Stimulated activated naive CD8-positive, alpha-beta T cell treated with anti-CD3 and anti-CD28 coated beads, Interleukin-15, Interleukin-2, amounts not matched to agents 100 U/mL and 50 U/mL, for 24 hours (primary cell): ENCODE measurements around the gene DALRD3.

Experiments used
- ATAC-seq: fragments of 150-1000 bp; cut with Tn5 transposase; one replicate; pipeline ENCODE4 v1.10.0; 2021
- DNase-seq: peaks from one replicate; pipeline ENCODE4 v3.0.0; 2021

Gene DALRD3, protein sequence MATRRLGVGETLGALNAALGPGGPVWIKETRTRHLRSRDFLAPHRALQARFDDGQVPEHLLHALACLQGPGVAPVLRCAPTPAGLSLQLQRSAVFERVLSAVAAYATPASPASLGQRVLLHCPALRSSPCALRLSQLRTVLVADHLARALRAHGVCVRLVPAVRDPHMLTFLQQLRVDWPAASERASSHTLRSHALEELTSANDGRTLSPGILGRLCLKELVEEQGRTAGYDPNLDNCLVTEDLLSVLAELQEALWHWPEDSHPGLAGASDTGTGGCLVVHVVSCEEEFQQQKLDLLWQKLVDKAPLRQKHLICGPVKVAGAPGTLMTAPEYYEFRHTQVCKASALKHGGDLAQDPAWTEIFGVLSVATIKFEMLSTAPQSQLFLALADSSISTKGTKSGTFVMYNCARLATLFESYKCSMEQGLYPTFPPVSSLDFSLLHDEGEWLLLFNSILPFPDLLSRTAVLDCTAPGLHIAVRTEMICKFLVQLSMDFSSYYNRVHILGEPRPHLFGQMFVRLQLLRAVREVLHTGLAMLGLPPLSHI

DNA sequence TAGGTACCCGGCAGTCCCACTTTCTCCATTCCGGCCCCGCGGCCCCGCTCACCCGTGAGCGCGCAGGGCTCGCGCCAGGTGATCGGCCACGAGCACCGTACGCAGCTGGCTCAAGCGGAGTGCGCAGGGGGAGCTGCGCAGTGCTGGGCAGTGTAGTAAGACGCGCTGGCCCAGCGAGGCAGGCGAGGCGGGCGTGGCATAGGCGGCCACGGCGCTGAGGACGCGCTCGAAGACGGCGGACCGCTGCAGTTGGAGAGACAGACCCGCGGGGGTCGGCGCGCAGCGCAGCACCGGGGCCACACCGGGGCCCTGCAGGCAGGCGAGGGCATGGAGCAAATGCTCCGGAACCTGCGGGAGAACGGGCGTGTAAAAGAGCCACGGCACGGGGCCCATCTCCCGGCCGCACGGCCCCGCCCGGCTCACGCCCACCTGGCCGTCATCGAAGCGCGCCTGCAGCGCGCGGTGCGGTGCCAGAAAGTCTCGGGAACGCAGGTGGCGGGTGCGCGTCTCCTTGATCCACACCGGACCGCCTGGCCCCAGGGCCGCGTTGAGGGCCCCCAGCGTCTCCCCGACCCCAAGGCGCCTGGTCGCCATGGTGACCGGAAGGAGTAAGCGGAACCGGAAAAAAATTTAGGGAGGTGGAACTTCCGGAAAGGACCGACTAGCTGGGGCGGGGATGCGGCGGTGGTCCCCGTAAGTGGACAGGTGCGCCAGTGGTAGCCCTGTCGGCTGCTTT is at the start of gene DALRD3:
Gene DALRD3 (minus strand): TSS at position 610 of the 736 bp plus-strand sequence. CDS start 16 bp downstream, at position 594.
- ATAC-seq (peak; percentile 10), DNase-seq (peak; percentile 72)

- ATAC-seq (no peak), DNase-seq (no peak)
These were observed 39.6 kb upstream of the DALRD3 start for GRCh38 chr3:49058011-49058410.

- DNase-seq: no peak
- no peak for ATAC-seq
These were observed 38.9 kb upstream of the DALRD3 start for GRCh38 chr3:49057268-49057667.

- DNase-seq (no peak), ATAC-seq (no peak)
These were observed 36.0 kb upstream of the DALRD3 start for GRCh38 chr3:49054344-49054862.

DNA sequence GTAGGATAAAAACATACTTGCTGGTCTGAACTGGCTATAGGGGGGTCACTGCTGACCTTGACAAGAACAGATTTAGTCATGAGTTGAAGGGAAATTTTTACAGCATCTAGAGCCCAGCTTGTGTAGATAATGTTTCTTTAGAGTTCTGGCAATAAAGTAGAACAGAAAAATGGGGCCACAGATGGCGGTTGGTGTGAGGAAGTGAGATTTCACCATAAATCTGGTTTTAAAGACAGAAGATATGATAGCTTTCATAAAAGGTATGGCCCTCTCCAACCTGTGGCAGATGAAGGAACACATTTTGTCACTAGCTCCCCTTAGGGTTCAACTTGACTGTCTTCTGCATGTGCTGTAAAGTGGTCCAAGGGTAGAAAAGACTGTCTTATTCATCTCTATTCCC is 35.2 kb upstream of the DALRD3 start:
- no peak for DNase-seq

GRCh38 chr3:49035281-49035680 is 16.9 kb upstream of the DALRD3 start:
- no peak for DNase-seq
- ATAC-seq: no peak

More for the DNA sequence above, 35.2 kb upstream of the DALRD3 start:
- no peak for ATAC-seq

DNA sequence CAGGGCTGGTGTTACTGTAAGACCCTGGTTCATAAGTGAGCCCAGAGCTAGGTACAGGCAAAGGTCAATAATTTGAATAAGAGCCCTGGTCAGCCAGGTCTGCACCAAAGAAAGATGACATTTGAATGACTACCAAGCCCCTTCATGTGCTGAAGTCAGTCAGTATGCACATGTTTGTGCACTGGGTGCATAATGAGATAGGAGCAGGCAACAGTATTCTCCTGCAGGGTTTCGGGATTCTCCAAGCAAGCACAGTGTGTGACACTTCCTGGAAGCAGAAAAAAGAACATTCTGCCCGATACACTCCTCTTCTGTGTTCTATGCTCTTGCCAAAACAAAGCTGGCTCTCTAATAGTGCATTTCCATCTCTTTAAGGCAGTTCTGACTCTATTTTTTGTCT is 16.3 kb upstream of the DALRD3 start:
- DNase-seq (no peak), ATAC-seq (no peak)

- ATAC-seq (no peak), DNase-seq (no peak)
These were observed 14.4 kb upstream of the DALRD3 start for GRCh38 chr3:49032646-49033304.

- DNase-seq: no peak
- no peak for ATAC-seq
These were observed 11.9 kb upstream of the DALRD3 start for GRCh38 chr3:49030321-49030720.

- ATAC-seq: no peak
These were observed 11.1 kb upstream of the DALRD3 start for GRCh38 chr3:49029563-49029884.

DNA sequence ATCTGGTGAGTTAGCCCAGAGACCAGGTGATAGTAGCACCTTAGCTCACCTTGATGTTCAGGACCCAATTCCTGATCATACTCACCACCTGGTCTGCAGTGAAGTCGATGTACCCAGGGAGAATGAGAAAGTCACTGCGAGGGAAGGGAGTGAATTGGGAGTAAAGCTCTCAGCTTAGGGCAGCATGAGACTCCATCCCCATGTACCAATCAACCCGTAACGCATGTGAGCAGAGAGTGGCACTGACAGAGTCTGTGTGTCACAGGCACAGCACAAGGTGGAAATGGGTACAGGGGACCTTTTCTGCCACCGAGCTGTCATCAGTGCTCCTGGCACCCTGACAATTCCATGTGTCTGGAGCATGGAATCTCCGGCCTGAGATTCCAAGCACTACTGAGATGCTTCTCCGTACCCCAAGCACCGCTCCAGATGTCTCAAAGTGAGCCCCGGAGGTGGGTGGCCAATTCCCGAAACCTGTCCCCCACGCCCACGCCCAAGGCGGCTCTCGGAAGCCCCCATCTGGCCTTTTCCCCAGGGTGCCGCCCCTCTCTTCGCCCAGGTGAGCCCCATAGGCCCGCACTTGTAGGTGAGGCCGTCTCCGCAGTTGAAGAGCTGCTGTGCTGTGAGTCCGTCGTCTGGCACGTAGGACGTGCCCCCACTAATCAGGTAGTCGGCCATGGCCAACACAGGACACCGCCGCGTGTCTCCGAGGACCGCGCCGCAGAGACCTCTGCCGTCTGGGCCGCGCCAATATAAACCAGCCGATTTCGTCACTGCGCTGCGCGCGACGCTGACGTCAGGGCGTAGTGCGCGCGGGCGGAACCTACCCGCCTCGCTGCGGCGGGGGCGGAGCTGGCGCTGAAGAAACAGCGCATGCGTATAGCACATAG is 10.5 kb upstream of the DALRD3 start, which contains the start of gene IMPDH2:
Gene IMPDH2 (minus strand): TSS at position 726 of the 890 bp plus-strand sequence. CDS start 48 bp downstream, at position 678.
- DNase-seq: peak; percentile 95
- ATAC-seq: peak; percentile 93

More at GRCh38 chr3:49029563-49029884, 11.1 kb upstream of the DALRD3 start:
- no peak for DNase-seq

- ATAC-seq: no peak
- DNase-seq: no peak
These were observed 9.9 kb upstream of the DALRD3 start for GRCh38 chr3:49028298-49028672.

DNA sequence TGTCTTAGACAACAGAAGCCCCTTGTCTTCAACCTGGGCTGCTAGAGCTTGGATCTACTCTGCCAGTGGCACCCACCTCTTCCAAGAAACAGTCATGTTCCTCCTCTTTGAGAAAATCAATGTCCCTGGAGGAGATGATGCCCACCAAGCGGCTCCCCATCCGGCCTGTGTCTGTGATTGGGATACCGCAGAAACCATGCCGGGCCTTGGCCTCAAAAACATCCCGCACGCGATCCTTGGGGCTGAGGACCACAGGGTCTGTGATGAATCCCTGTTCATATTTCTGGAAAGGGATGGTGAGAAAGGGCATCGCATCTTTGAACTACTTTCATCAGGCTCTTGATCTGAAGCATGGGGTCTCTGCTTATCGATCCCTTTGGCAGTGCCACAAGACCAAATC is 9.3 kb upstream of the DALRD3 start:
- DNase-seq: no peak
- no peak for ATAC-seq

GRCh38 chr3:49026536-49026935 is 8.2 kb upstream of the DALRD3 start:
- DNase-seq (no peak), ATAC-seq (no peak)

DNA sequence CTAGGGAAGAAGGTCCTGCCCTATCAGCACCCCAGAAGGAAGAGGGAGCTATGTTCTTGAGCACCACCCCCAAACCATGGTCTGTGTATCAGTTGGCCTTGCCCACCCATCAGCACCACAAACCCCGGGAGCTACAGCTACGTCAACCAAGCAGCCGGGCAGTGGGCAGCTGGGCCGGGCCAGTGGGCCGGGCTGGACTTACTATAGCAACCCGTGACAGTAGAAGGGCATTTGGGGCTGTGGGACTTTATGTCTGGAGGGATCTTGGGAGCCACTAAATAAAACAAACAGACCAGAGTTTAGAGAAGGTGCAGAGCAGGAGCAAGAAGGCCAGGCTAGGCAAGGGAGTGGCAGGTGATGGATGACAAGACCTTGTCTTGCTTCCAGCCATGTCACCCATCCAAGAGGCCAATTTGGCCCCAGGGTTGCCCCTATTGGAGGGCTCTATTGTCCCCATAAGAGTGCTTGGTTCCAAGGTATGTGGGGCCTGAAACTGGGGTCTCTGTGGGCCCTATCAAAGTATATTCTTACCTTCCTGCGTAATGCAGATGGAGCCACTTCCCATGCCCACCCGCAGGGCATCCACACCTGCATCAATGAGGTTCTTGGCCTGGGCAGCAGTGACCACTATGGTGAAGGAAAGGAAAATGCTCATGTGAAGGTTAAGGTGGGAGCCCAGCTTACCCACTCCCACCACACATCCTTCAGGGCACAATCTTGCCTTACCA is 7.6 kb upstream of the DALRD3 start:
- DNase-seq: no peak
- no peak for ATAC-seq

- ATAC-seq (no peak), DNase-seq (no peak)
These were observed 6.8 kb upstream of the DALRD3 start for GRCh38 chr3:49025005-49025792.

DNA sequence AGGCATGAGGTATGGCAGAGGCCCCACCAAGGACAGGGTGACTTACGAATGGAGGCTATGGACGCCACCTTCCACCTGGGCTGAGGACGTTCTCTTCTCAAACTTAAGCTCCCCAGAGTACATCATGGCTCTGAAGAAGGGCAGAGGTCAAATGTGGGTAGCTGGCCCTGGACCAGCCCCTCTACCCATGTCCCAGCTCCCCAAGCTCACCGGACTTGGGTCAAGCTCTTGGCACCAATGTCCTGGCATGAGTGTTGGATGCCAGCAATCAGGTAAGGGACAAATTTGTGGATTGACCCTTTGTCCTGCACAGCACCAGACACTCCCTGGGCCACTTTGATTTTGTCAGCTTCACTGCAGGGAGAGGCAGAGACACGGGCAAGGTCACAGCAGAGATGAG is 6.1 kb upstream of the DALRD3 start:
- no peak for DNase-seq
- no peak for ATAC-seq

DNA sequence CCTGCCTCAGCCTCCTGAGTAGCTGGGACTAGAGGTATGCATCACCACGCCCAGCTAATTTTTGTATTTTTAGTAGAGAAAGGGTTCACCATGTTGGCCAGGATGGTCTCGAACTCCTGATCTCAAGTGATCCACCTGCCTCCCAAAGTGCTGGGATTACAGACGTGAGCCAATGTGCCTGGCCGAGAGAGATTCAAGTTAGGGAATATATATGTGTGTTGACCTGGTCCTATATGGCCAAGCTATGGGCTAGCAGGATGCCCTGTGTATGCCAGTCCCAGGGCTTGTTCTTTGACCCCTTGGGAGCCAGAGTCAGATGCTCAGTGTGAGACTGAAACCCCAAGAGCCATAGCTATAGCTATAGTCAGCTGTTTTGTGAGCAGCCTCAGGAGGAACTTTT is 5.4 kb upstream of the DALRD3 start:
- ATAC-seq (no peak), DNase-seq (no peak)

DNA sequence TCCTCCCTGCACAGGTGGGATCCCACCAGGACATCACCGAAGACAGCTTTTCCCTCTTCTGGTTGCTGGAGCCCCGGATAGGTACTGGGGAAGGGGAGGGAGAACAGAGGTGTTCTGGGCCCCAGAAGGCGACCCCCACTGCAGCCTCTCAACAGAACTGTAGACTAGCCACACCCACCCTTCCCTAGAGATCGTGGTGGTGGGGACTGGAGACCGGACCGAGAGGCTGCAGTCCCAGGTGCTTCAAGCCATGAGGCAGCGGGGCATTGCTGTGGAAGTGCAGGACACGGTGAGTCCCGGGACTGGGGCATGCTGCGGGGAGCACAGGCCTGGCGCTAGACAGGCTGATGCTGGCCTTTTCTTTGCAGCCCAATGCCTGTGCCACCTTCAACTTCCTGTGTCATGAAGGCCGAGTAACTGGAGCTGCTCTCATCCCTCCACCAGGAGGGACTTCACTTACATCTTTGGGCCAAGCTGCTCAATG is 4.3 kb upstream of the DALRD3 start:
- DNase-seq (peak; percentile 39), ATAC-seq (no peak)
